Aorta (tissue), 5 donors: Measurements from ENCODE around the gene TOMM40L. TPM values are rescaled to one million over a fixed set of nuclear protein-coding genes. Genes with fewer than 3 reads are reported as not detected.

Experiments
- ATAC-seq: fragments of 200-7000 bp; cut with Tn5 transposase; one replicate; pipeline ENCODE4 v1.9.1; 2022; ENCODE audit warnings: moderate library complexity; ENCODE audit not compliant: low FRiP score
- DNase-seq, 2 donors: peaks; one replicate each; pipeline ENCODE4 v3.0.0-alpha.2; 2020
- H3K27ac ChIP-seq, 2 donors: one replicate each; pipeline ENCODE4 v1.5.1; 2013; ENCODE audit warnings: low read length in 2 of 2, mild to moderate bottlenecking in 2 of 2, moderate library complexity in 2 of 2, control low read depth in 1 of 2, inconsistent platforms in 1 of 2, low read depth in 1 of 2
- H3K27me3 ChIP-seq, 2 donors: one replicate each; pipeline ENCODE4 v1.6.1; 2013; ENCODE audit warnings: control low read depth in 1 of 2, low read length in 1 of 2, mild to moderate bottlenecking in 1 of 2, moderate library complexity in 1 of 2; ENCODE audit not compliant: insufficient read depth in 2 of 2, control insufficient read depth in 1 of 2
- H3K36me3 ChIP-seq, 2 donors: one replicate each; pipeline ENCODE4 v1.6.1; 2013; ENCODE audit warnings: control low read depth in 1 of 2, low read length in 1 of 2, mild to moderate bottlenecking in 1 of 2; ENCODE audit not compliant: insufficient read depth in 2 of 2, control insufficient read depth in 1 of 2
- H3K4me1 ChIP-seq, 2 donors: one replicate each; pipeline ENCODE4 v1.6.1; 2013; ENCODE audit warnings: low read length in 2 of 2, control low read depth in 1 of 2, mild to moderate bottlenecking in 1 of 2, moderate library complexity in 1 of 2; ENCODE audit not compliant: insufficient read depth in 2 of 2, control insufficient read depth in 1 of 2
- H3K4me3 ChIP-seq, 2 donors: one replicate each; pipeline ENCODE4 v1.5.1; 2013; ENCODE audit warnings: low read length in 2 of 2, control low read depth in 1 of 2, mild to moderate bottlenecking in 1 of 2
- H3K9me3 ChIP-seq: one replicate; pipeline ENCODE4 v1.6.1; 2013; ENCODE audit warnings: mild to moderate bottlenecking, low read length; ENCODE audit not compliant: control insufficient read depth
- WGBS, 2 donors: extraction: QIAGEN DNeasy Blood & Tissue Kit; methylation state at CpG; one replicate each; pipeline ENCODE4 v1.1.7; 2013; 5-methylcytosine and 5-hydroxymethylcytosine counted together
- intact Hi-C, 2 donors: fragments of 100-400 bp; cut with DNase I; formaldehyde crosslinking; loops; one replicate each; pipeline versions ENCODE4 v1.14.2 to v1.15.0; 2022
- polyA plus RNA-seq, 2 donors: library from polyadenylated mRNA; stranded (reverse); fragments of 200-250 nt; gene quantifications; one replicate each; pipeline ENCODE4 v1.2.3, GENCODE V29; 2013
- total RNA-seq, 2 donors: library from RNA; stranded (reverse); fragmentation: NEBNext Ultra II Directional; extraction: Animal tissue kit (Norgen Biotek cat#: 25700); gene quantifications; one replicate each; pipeline ENCODE4 v1.2.1, GENCODE V29; 2021
- donor health status: healthy with polysubstance abuse.
- donor health status: Bipolar disorder and iron deficiency.
- donor health status: DM: no; HTN: no; CAD: no.
- donor health status: DM: no; HTN: no; CAD: no.
- donor health status: DM: yes; HTN: yes; CAD: no.

TOMM40L gene
- total and polyA plus RNA-seq, 4 donors: 10.0 to 12.9 (median 10.9) TPM

DNA sequence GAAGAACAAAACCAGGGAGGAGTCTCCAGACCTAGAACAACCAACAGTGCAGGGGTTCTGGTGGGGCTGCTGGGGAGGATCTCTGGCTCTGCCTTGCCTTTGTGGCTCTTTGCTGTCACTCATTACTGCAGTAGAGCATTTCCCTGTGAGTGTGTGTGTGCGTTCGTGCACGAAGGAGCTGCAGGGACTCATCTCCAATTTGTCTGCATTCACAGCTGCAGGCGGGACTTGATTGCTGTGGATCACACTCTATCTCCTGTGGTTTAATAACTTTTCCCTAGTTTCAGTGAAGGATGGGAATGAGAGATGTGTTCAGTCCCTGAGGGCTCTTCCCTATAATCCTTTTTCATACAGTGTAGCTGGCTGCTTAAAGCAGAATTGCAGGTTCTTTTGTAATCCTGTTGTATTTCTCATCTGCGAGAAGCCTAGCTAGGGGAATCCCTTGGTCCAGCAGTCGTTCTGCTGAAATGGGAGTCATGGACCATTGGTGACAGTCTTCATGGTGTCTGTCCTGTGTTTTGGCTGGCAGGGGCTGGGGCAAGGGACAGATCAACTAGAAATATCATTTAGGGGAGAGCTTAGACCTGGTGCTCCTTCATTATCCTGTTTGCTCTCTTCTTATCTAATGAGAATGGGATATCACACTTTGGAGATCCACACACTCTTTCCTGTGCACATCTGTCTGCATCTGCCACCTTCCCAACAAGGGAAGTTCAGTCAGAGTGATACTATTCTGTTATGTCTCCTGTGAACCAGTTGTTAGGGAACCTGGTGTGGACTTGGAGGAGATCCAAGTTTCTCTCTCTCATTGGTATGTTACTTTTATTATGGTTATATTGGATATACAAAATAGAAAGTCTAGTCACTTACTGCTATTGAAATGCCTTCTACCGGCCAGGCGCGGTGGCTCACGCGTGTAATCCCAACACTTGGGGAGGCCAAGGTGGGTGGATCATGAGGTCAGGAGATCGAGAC is 35.7 kb downstream of the TOMM40L start:
- WGBS, 2 donors: 54 to 61% methylated on average over 12 of the region's 12 CpGs
- peaks cover 0 to 5% of the 10 kb centered on the region in 2 donors for H3K27me3 ChIP-seq
- no peak for DNase-seq
- intact Hi-C loops: no loop called here
- ATAC-seq: no peak
- no peak overlapping the region for H3K4me3 ChIP-seq
- no peaks in the 10 kb centered on the region for H3K36me3 ChIP-seq
- no peak overlapping the region for H3K27ac ChIP-seq
- H3K4me1 ChIP-seq: no peaks in the 10 kb centered on the region
- peaks cover 7% of the 10 kb centered on the region for H3K9me3 ChIP-seq

DNA sequence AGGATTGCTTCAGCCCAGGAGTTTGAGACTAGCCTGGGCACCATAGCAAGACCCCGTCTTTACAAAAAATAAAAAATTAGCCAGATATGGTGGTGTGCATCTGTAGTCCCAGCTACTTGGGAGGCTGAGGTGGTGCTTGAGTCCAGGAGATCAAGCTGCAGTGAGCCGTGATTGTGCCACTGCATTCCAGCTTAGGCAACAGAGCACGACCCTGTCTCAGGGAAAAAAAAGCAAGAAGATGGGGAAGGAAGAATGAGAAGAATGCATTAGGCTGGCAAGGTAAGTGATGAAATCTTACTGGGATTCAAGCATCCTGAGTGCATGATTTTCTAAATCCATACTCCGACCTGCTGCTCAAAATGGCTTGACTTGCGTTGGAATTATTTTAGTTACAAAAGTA is 39.4 kb downstream of the TOMM40L start:
- peaks cover 0 to 2% of the 10 kb centered on the region in 2 donors for H3K27me3 ChIP-seq
- intact Hi-C loops: no loop called here
- no peak overlapping the region for H3K4me3 ChIP-seq
- ATAC-seq (no peak), DNase-seq (no peak)
- no peaks in the 10 kb centered on the region for H3K4me1 ChIP-seq
- H3K9me3 ChIP-seq: no peaks in the 10 kb centered on the region
- no peak overlapping the region for H3K27ac ChIP-seq
- no peaks in the 10 kb centered on the region for H3K36me3 ChIP-seq
- 61 to 73% methylated on average over 5 of the region's 5 CpGs for WGBS, 2 donors

DNA sequence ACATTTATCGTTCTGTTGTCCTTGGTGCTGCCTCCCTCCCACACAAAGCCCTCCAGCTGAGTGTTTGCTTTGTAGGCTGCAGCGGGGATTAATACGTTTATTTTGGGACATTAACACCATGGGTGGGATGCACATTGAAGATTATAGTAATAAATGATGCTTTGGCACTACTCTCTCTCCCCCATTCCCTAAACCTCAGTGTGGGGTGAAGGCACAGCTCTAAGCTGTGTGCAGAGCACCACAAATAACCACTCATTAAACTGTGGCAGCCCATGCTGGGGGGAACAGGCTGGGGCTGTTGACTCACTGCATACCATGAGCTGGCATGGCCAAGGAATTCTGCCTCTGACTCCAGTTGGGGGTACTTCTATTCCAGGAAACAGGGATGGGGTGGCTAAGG is 40.3 kb downstream of the TOMM40L start:
- 17 to 29% methylated on average over 3 of the region's 3 CpGs for WGBS, 2 donors
- Histone ChIP-seq H3K4me3 (no peak overlapping the region), H3K4me1 (no peaks in the 10 kb centered on the region), H3K36me3 (no peaks in the 10 kb centered on the region), H3K27ac (no peak overlapping the region), H3K27me3 (peaks cover 0 to 2% of the 10 kb centered on the region in 2 donors), H3K9me3 (no peaks in the 10 kb centered on the region)
- ATAC-seq (no peak), DNase-seq (no peak)
- intact Hi-C loops: no loop called here

DNA sequence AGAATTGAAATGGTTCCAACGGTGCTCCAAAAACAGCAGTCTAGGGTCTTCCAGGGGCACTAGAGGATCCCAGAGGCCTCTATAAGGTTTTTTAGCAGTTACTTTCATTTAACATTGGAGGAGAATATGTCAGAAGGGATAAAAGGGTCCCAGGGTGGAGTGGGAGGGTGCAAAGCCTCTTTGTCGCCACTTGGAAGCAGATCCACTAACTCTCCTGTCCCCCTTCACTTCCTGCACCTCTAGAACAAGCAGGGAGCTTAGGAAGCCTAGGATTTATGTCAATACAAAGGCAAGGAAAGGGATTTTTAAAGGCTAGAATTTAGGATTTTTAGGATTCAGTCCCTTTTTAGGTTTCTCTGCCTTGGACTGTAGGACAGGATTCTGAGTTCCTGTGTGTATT is 41.0 kb downstream of the TOMM40L start:
- Histone ChIP-seq H3K36me3 (no peaks in the 10 kb centered on the region), H3K4me1 (no peaks in the 10 kb centered on the region), H3K27ac (no peak overlapping the region), H3K9me3 (no peaks in the 10 kb centered on the region), H3K27me3 (no peaks in the 10 kb centered on the region), H3K4me3 (no peak overlapping the region)
- DNase-seq (no peak), ATAC-seq (no peak)
- WGBS, 2 donors: 63 to 65% methylated on average over 2 of the region's 2 CpGs
- intact Hi-C loops: no loop called here

DNA sequence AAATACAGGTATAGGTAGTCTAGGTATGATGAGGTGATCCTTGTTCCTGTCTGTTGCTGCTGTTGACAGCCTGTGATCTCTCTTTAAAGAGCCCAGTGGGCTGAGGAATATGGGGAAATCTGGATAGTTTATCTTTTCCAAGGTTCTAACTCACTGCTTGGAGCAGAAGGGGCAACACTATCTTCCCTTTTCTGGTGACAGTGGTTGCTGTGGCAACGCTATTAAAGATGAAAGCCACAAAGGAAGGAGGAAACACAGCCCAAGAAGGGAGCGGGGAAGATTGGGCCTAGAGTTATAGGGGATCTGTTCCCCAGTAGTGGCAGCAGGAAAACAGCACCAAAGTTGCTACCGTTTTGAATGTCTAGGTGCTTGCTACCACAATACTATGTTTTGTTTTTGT is 41.5 kb downstream of the TOMM40L start:
- Histone ChIP-seq H3K27ac (no peak overlapping the region), H3K9me3 (no peaks in the 10 kb centered on the region), H3K36me3 (no peaks in the 10 kb centered on the region), H3K27me3 (no peaks in the 10 kb centered on the region), H3K4me3 (no peak overlapping the region), H3K4me1 (no peaks in the 10 kb centered on the region)
- DNase-seq (no peak), ATAC-seq (no peak)
- intact Hi-C loops: no loop called here
- WGBS, 2 donors: 75 to 79% methylated on average over 3 of the region's 3 CpGs

DNA sequence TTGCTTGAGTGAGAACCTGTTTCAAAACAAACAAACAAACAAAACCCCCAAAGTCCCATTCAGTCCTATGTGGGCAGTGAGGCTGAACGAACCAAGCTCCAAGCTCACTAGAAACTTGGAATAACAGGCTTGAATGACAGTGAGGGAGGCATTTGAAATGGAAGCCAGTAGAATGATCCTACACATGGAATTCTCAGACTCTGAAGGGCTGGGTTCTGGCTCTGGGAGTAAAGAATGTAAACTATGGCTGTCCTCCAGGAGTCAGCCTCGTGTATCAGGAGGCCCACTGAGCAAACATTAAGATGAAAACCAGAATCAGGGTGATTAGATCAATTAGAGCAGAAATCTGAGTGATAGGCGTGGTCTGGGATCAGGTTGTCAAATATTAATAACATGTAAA is 47.5 kb downstream of the TOMM40L start:
- intact Hi-C loops: no loop called here
- DNase-seq (no peak), ATAC-seq (no peak)
- H3K36me3 ChIP-seq: no peaks in the 10 kb centered on the region
- H3K9me3 ChIP-seq: peaks cover 2% of the 10 kb centered on the region
- no peak overlapping the region for H3K27ac ChIP-seq
- H3K27me3 ChIP-seq: no peaks in the 10 kb centered on the region
- WGBS, 2 donors: 31 to 36% methylated on average over 3 of the region's 3 CpGs
- H3K4me1 ChIP-seq: no peaks in the 10 kb centered on the region
- no peak overlapping the region for H3K4me3 ChIP-seq

DNA sequence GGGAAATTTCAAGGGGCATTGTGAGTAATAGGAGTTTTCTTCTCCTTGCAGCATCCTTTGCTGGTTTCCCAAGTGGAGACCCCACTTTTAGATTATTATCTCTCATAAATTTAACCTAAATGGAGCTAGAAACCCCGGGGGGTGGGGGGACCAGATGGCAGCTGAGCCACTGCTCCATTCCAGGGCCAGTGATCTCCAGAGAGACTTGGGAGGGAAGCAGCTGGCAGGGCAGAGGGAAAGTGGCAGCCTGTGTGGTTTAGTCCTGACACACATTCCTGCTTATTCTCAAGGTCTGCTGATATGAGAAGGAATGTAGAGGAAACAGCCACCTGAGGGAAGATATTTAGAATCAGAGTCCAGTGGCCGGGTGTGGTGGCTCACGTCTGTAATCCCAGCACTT is 49.0 kb downstream of the TOMM40L start:
- no peaks in the 10 kb centered on the region for H3K4me1 ChIP-seq
- no peaks in the 10 kb centered on the region for H3K36me3 ChIP-seq
- H3K27me3 ChIP-seq: no peaks in the 10 kb centered on the region
- 48 to 66% methylated on average over 3 of the region's 3 CpGs for WGBS, 2 donors
- no peak for ATAC-seq
- no peak overlapping the region for H3K27ac ChIP-seq
- peaks cover 2% of the 10 kb centered on the region for H3K9me3 ChIP-seq
- intact Hi-C loops: no loop called here
- H3K4me3 ChIP-seq: no peak overlapping the region
- no peak for DNase-seq
